ENCODE data around the gene S100PBP. TPM values are rescaled to one million over a fixed set of nuclear protein-coding genes. Genes with fewer than 3 reads are reported as not detected.

Gene S100PBP
- total and polyA plus RNA-seq, 2 of the 13 experiments (the other 11 are each of a cell fraction or from before 2014, with no cell fraction given): 20.4 to 26.1 TPM

- TF ChIP-seq SNAPC4 (CRISPR knock-in tag; IDR thresholded peaks at IDR 0.05): 0 out of 2 replicates have a peak, but pooled peaks have one; percentile 81
- TF ChIP-seq STAT6 (CRISPR knock-in tag; IDR thresholded peaks at IDR 0.05; ENCODE audit: borderline replicate concordance): peak; percentile 41; the same call in 1 of the 2 replicates
- TF ChIP-seq FOXO1 (CRISPR knock-in tag; IDR thresholded peaks at IDR 0.05): peak; percentile 56; the same call in 1 of the 2 replicates
- TF ChIP-seq NRL (CRISPR knock-in tag; IDR thresholded peaks at IDR 0.05; ENCODE audit: borderline replicate concordance): peak; percentile 90; the same call in 1 of the 2 replicates
- TF ChIP-seq FOXK2 (IDR thresholded peaks at IDR 0.05): peak; percentile 73
- TF ChIP-seq ZNF800 (CRISPR knock-in tag; IDR thresholded peaks at IDR 0.05): peak; percentile 68
- TF ChIP-seq GPN1 (CRISPR knock-in tag; IDR thresholded peaks at IDR 0.05; ENCODE audit: borderline replicate concordance): no peak
- TF ChIP-seq ZNF101 (CRISPR knock-in tag; IDR thresholded peaks at IDR 0.05; ENCODE audit: borderline replicate concordance, low read depth): peak; percentile 57; the same call in 1 of the 2 replicates
- TF ChIP-seq NR2F2 (IDR thresholded peaks at IDR 0.05; ENCODE audit: borderline replicate concordance, low read depth): 0 out of 2 replicates have a peak, but pooled peaks have one; percentile 12
- no peak for TF ChIP-seq NFE2 (CRISPR knock-in tag; IDR thresholded peaks at IDR 0.05)
- TF ChIP-seq ZNF761 (CRISPR knock-in tag; conservative IDR thresholded peaks at IDR 0.05): peak; percentile 83
- TF ChIP-seq ZNF17 (CRISPR knock-in tag; IDR thresholded peaks at IDR 0.05): no peak
- TF ChIP-seq ZBTB37 (CRISPR knock-in tag; IDR thresholded peaks at IDR 0.05): no peak
- TF ChIP-seq ZMYM3 (CRISPR knock-in tag; IDR thresholded peaks at IDR 0.05): peak; percentile 91
- TF ChIP-seq ZSCAN21 (CRISPR knock-in tag; IDR thresholded peaks at IDR 0.05; ENCODE audit: borderline replicate concordance): peak; percentile 93
- TF ChIP-seq FOXJ3 (CRISPR knock-in tag; IDR thresholded peaks at IDR 0.05; ENCODE audit: borderline replicate concordance): no peak; the same call in 1 of the 2 replicates
Measured at GRCh38 chr1:32817159-32817814, at the start of gene S100PBP, which contains the start of gene YARS1 (continued).
